Hepatocyte (in vitro differentiated cells): ENCODE measurements around the gene UBASH3A. TPM values are rescaled to one million over a fixed set of nuclear protein-coding genes. Genes with fewer than 3 reads are reported as not detected.
A peak's percentile ranks its signal among the peaks of the same experiment; 100 is the strongest.

Experiments used
- DNase-seq: peaks from one replicate; pipeline ENCODE4 v3.0.0-alpha.2; 2016; ENCODE audit warnings: low spot score
- H2AFZ ChIP-seq: fragments of 200-600 bp; sonication (generic); 2 replicates; pipeline ENCODE4 v1.6.0; 2016; ENCODE audit warnings: antibody characterized with exemption, mild to moderate bottlenecking
- H3K27ac ChIP-seq: fragments of 200-600 bp; sonication (generic); 2 replicates; pipeline ENCODE4 v1.5.1; 2016; ENCODE audit warnings: mild to moderate bottlenecking
- H3K27me3 ChIP-seq: fragments of 200-600 bp; sonication (generic); 2 replicates; pipeline ENCODE4 v1.6.1; 2016
- H3K36me3 ChIP-seq: fragments of 200-600 bp; sonication (generic); replicated peaks from 2 replicates; pipeline ENCODE4 v1.5.1; 2016; ENCODE audit warnings: low read depth; ENCODE audit not compliant: insufficient read depth
- H3K4me1 ChIP-seq: fragments of 200-600 bp; sonication (generic); 2 replicates; pipeline ENCODE4 v1.5.1; 2016; ENCODE audit warnings: mild to moderate bottlenecking, moderate library complexity; ENCODE audit not compliant: insufficient read depth
- H3K4me2 ChIP-seq: fragments of 200-600 bp; sonication (generic); 2 replicates; pipeline ENCODE4 v1.6.0; 2016
- H3K4me3 ChIP-seq: fragments of 200-600 bp; sonication (generic); 2 replicates; pipeline ENCODE4 v1.5.1; 2016; ENCODE audit warnings: mild to moderate bottlenecking
- H3K79me2 ChIP-seq: fragments of 200-600 bp; sonication (generic); 2 replicates; pipeline ENCODE4 v1.6.0; 2017; ENCODE audit warnings: mild to moderate bottlenecking
- H3K9me2 ChIP-seq: fragments of 200-600 bp; sonication (generic); replicated peaks from 2 replicates; pipeline ENCODE4 v1.6.0; 2017; ENCODE audit warnings: mild to moderate bottlenecking; ENCODE audit not compliant: insufficient read depth
- H3K9me3 ChIP-seq: fragments of 200-600 bp; sonication (generic); 2 replicates; pipeline ENCODE4 v1.5.1; 2016; ENCODE audit warnings: low read depth, mild to moderate bottlenecking
- H4K20me1 ChIP-seq: fragments of 200-600 bp; sonication (generic); 2 replicates; pipeline ENCODE4 v1.6.0; 2016; ENCODE audit warnings: mild to moderate bottlenecking; ENCODE audit not compliant: insufficient read depth, poor library complexity, severe bottlenecking
- EZH2 ChIP-seq: fragments of 200-600 bp; sonication (generic); IDR thresholded peaks from 2 replicates; pipeline ENCODE4 v1.6.1; 2016; ENCODE audit warnings: antibody characterized with exemption, mild to moderate bottlenecking, borderline replicate concordance
- EZH2phosphoT487 ChIP-seq: fragments of 200-600 bp; sonication (generic); IDR thresholded peaks from one replicate; pipeline ENCODE4 v1.6.1; 2018; ENCODE audit warnings: antibody characterized with exemption, mild to moderate bottlenecking, low read depth, moderate library complexity; ENCODE audit not compliant: unreplicated experiment, severe bottlenecking
- WGBS: methylation state at CpG from one replicate; pipeline ENCODE4 v1.1.6; 2016; ENCODE audit warnings: low lambda C conversion rate; ENCODE audit errors: missing lambda C conversion rate; 5-methylcytosine and 5-hydroxymethylcytosine counted together
- polyA plus RNA-seq: library from polyadenylated mRNA; unstranded; fragments of >200 nt; fragmentation: Nextera tagmentation; extraction: Ambion mirVana; gene quantifications from 2 replicates; pipeline ENCODE4 v1.2.1, GENCODE V29; 2016
- total RNA-seq: library from RNA; depleted of rRNA; stranded (reverse); fragments of >200 nt; gene quantifications from 2 replicates; pipeline ENCODE4 v1.2.3, GENCODE V29; 2014
- TF ChIP-seq, protein P1 (sequence below): fragments of 200-600 bp; sonication (generic); IDR thresholded peaks from 2 replicates; pipeline ENCODE4 v1.5.1; 2016; ENCODE audit warnings: antibody characterized with exemption, mild to moderate bottlenecking; ENCODE audit not compliant: poor library complexity

UBASH3A gene
- total and polyA plus RNA-seq, 2 experiments from 2014 or later: not detected

- H3K36me3 ChIP-seq: no peaks in the 10 kb centered on the region
- no peaks in the 10 kb centered on the region for H4K20me1 ChIP-seq
- peaks cover 11% of the 10 kb centered on the region for H3K4me1 ChIP-seq
- 77% methylated on average over 4 of the region's 4 CpGs for WGBS
- H3K9me3 ChIP-seq: no peaks in the 10 kb centered on the region
- H3K4me3 ChIP-seq: no peak overlapping the region
- no peak overlapping the region for H3K27ac ChIP-seq
- H2AFZ ChIP-seq: no peak overlapping the region
- no peak overlapping the region for H3K4me2 ChIP-seq
- TF ChIP-seq EZH2 (no peak), EZH2phosphoT487 (no peak)
- TF ChIP-seq, protein P1, sequence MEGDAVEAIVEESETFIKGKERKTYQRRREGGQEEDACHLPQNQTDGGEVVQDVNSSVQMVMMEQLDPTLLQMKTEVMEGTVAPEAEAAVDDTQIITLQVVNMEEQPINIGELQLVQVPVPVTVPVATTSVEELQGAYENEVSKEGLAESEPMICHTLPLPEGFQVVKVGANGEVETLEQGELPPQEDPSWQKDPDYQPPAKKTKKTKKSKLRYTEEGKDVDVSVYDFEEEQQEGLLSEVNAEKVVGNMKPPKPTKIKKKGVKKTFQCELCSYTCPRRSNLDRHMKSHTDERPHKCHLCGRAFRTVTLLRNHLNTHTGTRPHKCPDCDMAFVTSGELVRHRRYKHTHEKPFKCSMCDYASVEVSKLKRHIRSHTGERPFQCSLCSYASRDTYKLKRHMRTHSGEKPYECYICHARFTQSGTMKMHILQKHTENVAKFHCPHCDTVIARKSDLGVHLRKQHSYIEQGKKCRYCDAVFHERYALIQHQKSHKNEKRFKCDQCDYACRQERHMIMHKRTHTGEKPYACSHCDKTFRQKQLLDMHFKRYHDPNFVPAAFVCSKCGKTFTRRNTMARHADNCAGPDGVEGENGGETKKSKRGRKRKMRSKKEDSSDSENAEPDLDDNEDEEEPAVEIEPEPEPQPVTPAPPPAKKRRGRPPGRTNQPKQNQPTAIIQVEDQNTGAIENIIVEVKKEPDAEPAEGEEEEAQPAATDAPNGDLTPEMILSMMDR: no peak
- H3K9me2 ChIP-seq: no peaks in the 10 kb centered on the region
- no peak for DNase-seq
- H3K27me3 ChIP-seq: no peaks in the 10 kb centered on the region
- H3K79me2 ChIP-seq: no peaks in the 10 kb centered on the region
Observed at GRCh38 chr21:42400525-42400924, 3.2 kb upstream of the UBASH3A start.

DNA sequence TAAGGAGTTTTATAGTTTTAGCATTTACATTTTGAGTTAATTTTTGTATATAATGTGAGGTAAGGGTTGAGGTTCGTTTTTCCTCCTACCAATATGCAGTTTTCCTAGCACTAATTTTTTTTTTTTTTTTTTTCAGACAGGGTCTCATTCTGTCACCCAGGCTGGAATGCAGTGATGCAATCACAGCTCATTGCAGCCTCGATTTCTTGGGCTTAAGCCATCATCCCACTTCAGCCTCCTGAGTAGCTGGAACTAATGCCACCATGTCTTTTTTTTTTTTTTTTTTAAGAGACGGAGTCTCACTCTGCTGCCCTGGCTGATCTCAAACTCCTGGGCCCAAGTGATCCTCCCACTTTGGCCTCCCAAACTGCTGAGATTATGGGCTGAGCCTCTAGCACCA, 2.5 kb upstream of the UBASH3A start:
- 58% methylated on average over 3 of the region's 3 CpGs for WGBS
- Histone ChIP-seq H3K36me3 (no peaks in the 10 kb centered on the region), H3K79me2 (no peaks in the 10 kb centered on the region), H3K4me3 (no peak overlapping the region), H3K9me3 (no peaks in the 10 kb centered on the region), H2AFZ (no peak overlapping the region), H3K27me3 (no peaks in the 10 kb centered on the region), H3K4me2 (no peak overlapping the region), H3K27ac (peak overlapping the region; percentile 57), H4K20me1 (no peaks in the 10 kb centered on the region), H3K4me1 (peaks cover 11% of the 10 kb centered on the region), H3K9me2 (no peaks in the 10 kb centered on the region)
- TF ChIP-seq EZH2phosphoT487 (no peak), EZH2 (no peak)
- TF ChIP-seq, protein P1: no peak
- no peak for DNase-seq

DNA sequence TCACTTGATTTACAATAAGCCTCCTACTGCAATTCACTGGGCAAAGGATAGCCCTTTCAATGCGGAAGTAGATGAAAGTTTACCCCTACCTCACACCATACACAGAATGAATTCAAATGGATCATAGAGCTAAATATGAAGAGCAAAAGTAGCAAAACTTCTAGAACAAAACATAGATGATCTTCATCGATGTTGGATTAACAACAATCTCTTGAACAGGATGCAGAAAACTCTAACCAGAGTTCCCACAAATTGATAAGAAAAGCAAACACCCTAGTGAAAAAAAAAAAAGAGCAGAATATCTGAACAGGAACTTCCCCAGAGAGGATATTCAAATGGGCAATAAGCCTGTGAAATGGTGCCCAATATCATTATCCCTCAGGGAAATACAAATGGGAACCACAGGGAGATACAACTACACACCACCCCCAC, 1.9 kb upstream of the UBASH3A start:
- H3K27me3 ChIP-seq: no peaks in the 10 kb centered on the region

More for the DNA sequence above, 1.9 kb upstream of the UBASH3A start:
- Histone ChIP-seq H3K4me3 (no peak overlapping the region), H3K4me1 (peaks cover 11% of the 10 kb centered on the region), H3K9me2 (no peaks in the 10 kb centered on the region), H3K36me3 (no peaks in the 10 kb centered on the region), H3K9me3 (no peaks in the 10 kb centered on the region), H4K20me1 (no peaks in the 10 kb centered on the region), H3K27ac (peak overlapping the region; percentile 57), H3K79me2 (no peaks in the 10 kb centered on the region), H2AFZ (no peak overlapping the region), H3K4me2 (no peak overlapping the region)
- TF ChIP-seq EZH2: no peak
- TF ChIP-seq EZH2phosphoT487: no peak
- TF ChIP-seq, protein P1: no peak
- no peak for DNase-seq
- WGBS: 62% methylated on average over 2 of the region's 2 CpGs
